NCI-H1092 (cell line): Measurements from ENCODE around the gene BLM.
"Not testable (repeated sequence)": the region's sequence is repeated elsewhere in the genome, so short reads cannot be mapped to it uniquely, and the experiment has no call there.

Experiments
- DNase-seq: peaks from one replicate; lab custom pipeline; 2025; lab: John Stamatoyannopoulos, UW

Gene BLM

GRCh38 chr15:90822204-90822955 is 105.2 kb downstream of the BLM start:
- DNase-seq = no peak

- DNase-seq = no peak
Measured at GRCh38 chr15:90823455-90823974, 106.4 kb downstream of the BLM start.

- not testable (repeated sequence) for DNase-seq
Measured at GRCh38 chr15:90825115-90825899, 108.2 kb downstream of the BLM start.

GRCh38 chr15:90826206-90826885 is 109.2 kb downstream of the BLM start:
- not testable (repeated sequence) for DNase-seq

GRCh38 chr15:90826886-90827435 is 109.8 kb downstream of the BLM start:
- no peak for DNase-seq

- no peak for DNase-seq
Measured at GRCh38 chr15:90828111-90828510, 111.0 kb downstream of the BLM start.

- DNase-seq = no peak
Measured at GRCh38 chr15:90829126-90829525, 112.0 kb downstream of the BLM start.

- DNase-seq = no peak
Measured at GRCh38 chr15:90829942-90830440, 112.8 kb downstream of the BLM start.

GRCh38 chr15:90834626-90835025 is 117.5 kb downstream of the BLM start:
- no peak for DNase-seq

GRCh38 chr15:90836296-90836871 is 119.2 kb downstream of the BLM start:
- no peak for DNase-seq

- DNase-seq = no peak
Measured at GRCh38 chr15:90837094-90837493, 119.9 kb downstream of the BLM start.

GRCh38 chr15:90838139-90838538 is 121.0 kb downstream of the BLM start:
- no peak for DNase-seq

GRCh38 chr15:90838544-90838943 is 121.4 kb downstream of the BLM start:
- no peak for DNase-seq

GRCh38 chr15:90839187-90840071 is 122.3 kb downstream of the BLM start:
- DNase-seq = no peak

- no peak for DNase-seq
Measured at GRCh38 chr15:90840157-90840855, 123.2 kb downstream of the BLM start.

GRCh38 chr15:90840954-90841353 is 123.8 kb downstream of the BLM start:
- DNase-seq = no peak

GRCh38 chr15:90844696-90845095 is 127.5 kb downstream of the BLM start:
- DNase-seq = no peak

- DNase-seq = no peak
Measured at GRCh38 chr15:90845201-90845949, 128.2 kb downstream of the BLM start.

- DNase-seq = not testable (repeated sequence)
Measured at GRCh38 chr15:90849424-90849823, 132.3 kb downstream of the BLM start.
